Measurements from ENCODE around the gene CEP55.

DNA sequence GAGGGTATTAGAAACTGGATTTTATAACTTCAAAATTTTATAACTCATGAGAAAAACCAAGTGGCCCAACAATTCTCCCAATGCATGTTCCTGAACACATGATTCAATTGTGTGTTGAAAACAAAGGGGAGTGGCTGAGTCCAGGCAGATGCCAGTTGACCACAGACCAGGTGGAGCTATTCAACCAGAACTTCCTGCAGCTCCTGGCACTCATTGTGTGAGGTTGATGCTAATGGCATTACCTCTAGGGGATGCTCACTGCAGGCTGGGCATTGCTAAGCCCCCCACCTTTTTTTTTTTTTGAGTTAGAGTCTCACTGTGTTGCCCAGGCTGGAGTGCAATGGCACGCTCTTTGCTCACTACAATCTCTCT, 34.6 kb upstream of the CEP55 start:
- TF ChIP-seq CTCF (IDR thresholded peaks at IDR 0.05; ENCODE audit: low read length) (no peak), EZH2 (IDR thresholded peaks at IDR 0.05; ENCODE audit: borderline replicate concordance, low read length) (no peak)

All from OCI-LY1 (cell line).